Measurements from ENCODE around the gene ZNF503.
A peak's percentile ranks its signal among the peaks of the same experiment; 100 is the strongest.
"Not testable (repeated sequence)": the region's sequence is repeated elsewhere in the genome, so short reads cannot be mapped to it uniquely, and the experiment has no call there.

The ZNF503 gene

DNA sequence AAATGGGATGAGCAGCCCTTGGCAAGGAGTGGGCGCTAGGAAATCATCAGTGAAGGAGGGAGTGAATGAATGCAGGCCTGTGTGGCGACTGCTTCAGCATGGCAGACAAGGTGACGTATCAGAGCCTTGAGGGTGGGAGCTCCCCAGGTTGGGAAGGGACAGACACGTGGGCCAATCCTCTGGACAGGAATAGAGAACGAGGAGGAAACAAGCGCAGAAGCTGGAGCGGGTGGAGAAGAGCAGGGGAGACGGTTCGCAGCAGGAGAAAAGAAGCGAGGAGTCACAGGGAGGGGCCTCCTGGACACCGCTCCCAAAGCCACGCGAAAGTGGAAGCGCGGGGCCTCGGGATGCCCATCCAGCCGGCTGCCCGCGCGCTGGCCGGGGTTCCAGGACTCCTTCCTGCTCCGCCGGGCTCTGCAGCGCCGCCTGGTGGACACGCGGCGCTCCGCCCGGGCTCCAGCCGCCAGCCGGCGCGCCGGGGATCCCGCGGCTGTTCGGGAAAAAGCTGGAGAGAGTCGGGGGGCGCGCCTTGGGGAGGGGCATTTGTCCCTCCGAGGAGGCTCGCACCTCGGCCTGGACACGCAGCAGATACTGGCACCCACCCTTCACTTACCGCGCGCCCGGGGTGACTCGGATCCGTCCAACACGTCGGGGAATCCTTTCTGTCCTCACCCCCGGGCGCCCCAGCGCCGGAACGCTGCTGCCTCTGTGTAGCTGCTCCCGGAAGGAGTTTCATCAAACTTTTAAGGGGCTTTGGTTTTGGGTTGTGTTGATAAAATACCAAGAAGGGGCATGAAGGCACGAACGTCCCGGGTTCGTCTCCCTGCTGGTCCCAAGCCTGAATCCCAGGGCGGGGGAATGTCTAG, 6.3 kb downstream of the ZNF503 start:
- peak; percentile 57 to 86 (median 70) for DNase-seq

DNA sequence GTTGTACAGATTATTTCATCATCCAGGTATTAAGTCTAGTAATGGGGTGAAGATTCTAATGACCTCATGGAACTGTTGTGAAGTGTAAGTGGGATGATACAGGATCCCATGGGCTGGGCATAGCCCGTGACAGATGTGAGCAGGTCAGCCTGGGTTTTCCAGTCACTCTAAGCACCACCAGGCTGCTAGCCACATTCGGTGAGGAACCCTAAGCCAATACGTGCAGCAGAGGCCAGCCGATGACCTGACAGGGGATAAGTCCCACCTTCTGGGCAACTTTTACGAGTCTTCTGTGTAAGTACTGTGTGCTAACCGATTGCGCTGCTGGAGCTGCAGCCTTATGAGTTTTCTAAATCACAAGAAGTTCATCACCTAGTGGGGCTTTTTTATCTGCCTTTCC, 7.3 kb downstream of the ZNF503 start:
- no peak for DNase-seq

GRCh38 chr10:75392744-75393143, 8.8 kb downstream of the ZNF503 start:
- DNase-seq, result no peak

GRCh38 chr10:75392271-75392670, 9.3 kb downstream of the ZNF503 start:
- no peak for DNase-seq

GRCh38 chr10:75390178-75390577, 11.4 kb downstream of the ZNF503 start:
- no peak for DNase-seq

DNA sequence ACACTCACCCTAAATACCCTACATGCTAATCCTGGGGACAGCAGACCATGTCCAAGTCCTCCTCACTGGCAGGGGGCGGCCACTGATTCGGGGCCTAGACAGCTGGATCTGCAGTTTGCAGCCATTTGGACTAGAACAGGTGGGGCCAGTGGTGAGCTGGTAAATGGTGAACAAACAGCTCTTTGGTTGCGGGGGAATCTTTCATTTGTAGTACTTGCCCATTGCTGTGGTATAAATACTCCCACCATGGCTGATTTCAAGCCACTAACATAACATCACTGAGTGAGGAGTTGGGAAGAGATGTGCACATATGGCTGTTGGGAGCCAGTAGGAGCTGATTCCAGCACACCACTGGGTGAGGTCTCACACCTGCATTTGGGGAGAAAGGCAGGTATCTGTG, 13.5 kb downstream of the ZNF503 start:
- DNase-seq, result no peak

- DNase-seq, result no peak
Measured at GRCh38 chr10:75386128-75386527, 15.4 kb downstream of the ZNF503 start.

GRCh38 chr10:75379817-75380216, 21.7 kb downstream of the ZNF503 start:
- no peak for DNase-seq

- no peak for DNase-seq
Measured at GRCh38 chr10:75379212-75379724, 22.3 kb downstream of the ZNF503 start.

DNA sequence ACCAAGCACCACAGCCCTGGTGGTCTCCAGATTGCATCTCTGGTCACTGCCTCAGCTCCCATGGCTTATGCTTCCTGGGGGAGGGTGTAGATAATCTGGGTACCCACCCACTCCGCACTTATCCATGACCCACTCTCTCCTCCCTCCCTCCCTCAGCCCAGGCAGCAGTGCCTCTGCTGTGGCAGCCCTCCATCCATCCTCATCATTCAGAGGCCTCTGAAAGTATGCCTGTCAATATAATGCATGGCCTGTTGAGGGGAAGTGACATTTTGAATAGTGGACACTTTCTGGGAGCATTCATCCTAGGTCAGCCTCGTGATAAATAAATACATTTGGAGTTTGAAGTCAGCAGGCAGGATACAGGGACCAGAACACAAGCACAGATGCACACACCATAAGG, 23.2 kb downstream of the ZNF503 start:
- DNase-seq, result no peak

DNA sequence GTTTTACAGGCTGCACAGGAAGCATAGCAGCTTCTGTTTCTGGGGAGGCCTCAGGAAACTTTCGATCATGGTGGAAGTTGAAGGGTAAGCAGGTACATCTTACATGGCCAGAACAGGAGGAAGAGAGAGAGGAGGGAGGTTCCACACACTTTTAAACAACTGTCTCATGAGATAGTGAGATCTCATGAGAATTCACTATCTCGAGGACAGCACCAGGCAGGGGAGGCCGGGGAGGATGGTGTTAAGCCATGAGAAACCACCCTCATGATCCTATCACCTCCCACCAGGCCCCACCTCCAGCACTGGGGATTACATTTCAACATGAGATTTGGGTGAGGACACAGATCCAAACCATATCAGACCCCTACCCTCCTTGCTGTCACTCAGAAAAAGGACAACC, 23.7 kb downstream of the ZNF503 start:
- no peak for DNase-seq

DNA sequence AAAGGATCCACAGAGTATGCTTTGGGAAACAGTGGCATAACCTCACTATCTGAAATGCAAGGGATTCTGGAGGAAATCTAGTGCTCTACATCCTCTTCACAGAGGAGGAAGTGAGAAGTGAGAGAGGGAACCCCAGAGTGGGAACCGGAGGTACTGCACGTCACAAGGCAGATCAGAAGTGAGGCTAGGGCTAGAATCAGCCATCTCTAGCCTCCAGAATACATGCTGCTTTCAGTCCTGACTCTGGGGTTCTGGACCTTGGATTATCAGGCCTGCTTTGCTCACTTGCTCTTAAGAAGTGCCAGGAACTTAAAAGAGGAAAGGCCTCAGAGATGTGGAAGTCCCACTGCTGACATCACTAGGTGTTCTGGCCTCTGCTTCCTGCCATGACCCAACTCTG, 25.7 kb downstream of the ZNF503 start:
- DNase-seq, result peak; percentile 84 to 92 (median 90)

GRCh38 chr10:75371010-75371409, 30.6 kb downstream of the ZNF503 start:
- DNase-seq, result no peak

- not testable (repeated sequence) for DNase-seq
Measured at GRCh38 chr10:75369838-75370237, 31.7 kb downstream of the ZNF503 start.

DNA sequence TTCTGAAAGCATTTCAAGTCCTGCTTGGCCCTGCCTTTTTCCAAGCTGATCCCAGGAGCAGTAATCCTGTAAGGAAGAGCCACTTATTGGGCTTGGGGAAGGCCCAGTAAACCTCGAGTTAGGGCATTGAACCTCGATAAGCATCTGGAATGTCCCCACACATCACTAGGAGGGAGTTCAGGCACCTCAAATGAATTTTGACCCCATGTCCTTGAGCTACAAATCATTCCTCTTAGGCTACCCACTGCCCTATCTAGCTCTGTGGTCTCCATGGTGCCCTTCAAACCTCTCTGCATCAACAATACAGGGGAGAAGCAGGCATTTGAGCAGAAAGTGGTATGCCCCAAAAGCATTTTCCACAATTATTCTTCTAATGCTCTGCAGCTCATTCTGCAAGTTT, 33.7 kb downstream of the ZNF503 start:
- no peak for DNase-seq

DNA sequence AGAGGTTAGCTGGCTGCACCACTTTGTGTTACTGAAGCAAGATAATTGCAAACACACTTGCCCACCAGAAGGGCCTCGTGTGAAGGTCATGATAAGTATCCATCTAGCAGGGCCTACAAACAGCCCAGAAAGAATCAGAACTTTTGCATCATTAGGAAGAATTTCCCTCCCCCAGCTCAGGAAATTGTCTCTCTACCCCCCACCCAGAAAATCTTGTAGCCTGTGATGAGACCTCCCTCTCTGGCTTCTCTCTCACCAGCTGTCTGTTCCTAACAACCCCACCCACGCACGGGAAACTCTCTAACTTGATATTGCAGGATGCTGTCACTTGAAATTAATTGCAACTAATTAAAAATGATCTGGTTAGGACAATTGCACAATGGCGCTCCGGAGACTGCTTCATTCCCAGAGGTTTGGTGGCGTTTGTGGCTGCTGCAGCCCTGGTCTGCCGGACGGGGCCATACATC, 34.5 kb downstream of the ZNF503 start:
- DNase-seq, result no peak

- DNase-seq, result no peak
Measured at GRCh38 chr10:75363431-75363830, 38.1 kb downstream of the ZNF503 start.

- not testable (repeated sequence) for DNase-seq
Measured at GRCh38 chr10:75359876-75360275, 41.7 kb downstream of the ZNF503 start.

DNA sequence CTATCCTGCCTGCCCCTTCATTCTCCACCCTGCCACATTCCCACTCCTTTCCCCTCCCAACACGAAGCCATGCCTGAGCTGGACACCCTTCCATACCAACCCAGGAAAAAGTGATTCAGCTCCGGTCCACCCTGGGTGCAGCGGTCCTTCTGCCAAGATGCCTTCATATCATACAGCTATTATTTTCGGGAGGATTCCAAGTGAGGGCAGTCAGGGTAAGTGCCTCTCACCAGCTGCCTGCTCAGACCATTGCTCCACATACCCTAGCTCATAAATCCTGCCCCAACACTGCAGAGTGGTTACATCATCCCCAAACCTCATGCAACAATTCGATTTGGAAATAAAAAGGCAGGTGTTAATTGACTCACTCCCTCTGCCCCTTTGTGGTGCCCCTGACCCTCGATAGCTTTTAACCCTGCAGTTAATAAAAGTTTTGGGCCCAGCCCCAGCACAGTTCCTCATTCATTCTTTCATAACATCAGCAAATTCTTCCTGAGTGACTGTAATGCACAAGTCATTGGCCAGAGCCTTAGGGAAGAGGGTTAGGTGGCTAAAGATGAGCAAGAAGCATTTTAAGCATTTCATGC, 42.6 kb downstream of the ZNF503 start:
- DNase-seq, result peak; percentile 35 to 67 (median 54)

DNA sequence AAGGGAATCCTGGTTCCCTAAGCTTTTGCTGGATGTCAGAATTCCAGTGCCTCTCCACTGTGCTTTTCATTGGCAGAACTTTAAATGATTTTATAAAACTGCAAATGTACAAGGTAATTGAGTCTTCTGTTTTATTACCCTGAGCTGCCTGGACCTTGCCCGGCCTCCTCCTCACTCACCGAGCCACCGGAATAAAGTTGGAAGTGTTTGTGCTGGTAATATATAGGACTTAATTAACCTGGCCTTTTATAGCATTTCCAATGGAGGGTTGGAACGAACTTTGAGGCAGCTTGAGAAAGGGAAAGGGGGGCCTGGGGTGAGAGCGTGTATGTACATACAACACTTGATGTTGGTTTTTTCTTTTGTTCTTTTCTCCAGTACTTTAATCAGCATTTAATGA, 43.4 kb downstream of the ZNF503 start:
- no peak for DNase-seq

GRCh38 chr10:75357500-75357899, 44.1 kb downstream of the ZNF503 start:
- no peak for DNase-seq

- no peak for DNase-seq
Measured at GRCh38 chr10:75356484-75356883, 45.1 kb downstream of the ZNF503 start.

DNA sequence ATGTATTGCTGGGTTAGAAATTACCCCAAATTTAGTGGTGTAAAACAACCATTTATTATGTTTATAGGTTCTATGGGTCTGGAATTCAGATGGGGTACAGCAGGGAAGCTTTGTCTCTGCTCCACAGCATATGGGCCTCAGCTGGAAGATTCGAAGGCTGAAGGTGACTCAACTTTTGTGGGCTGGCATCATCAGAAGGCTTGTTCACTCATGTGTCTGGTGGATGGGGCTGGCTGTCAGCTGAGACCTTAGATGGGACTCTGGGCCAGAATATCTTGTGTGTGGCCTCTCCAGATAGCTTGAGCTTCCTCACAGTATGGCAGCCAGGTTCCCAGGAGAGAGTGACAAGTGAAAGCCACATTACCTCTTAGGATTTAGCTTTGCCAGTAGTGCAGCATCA, 45.9 kb downstream of the ZNF503 start:
- no peak for DNase-seq

DNA sequence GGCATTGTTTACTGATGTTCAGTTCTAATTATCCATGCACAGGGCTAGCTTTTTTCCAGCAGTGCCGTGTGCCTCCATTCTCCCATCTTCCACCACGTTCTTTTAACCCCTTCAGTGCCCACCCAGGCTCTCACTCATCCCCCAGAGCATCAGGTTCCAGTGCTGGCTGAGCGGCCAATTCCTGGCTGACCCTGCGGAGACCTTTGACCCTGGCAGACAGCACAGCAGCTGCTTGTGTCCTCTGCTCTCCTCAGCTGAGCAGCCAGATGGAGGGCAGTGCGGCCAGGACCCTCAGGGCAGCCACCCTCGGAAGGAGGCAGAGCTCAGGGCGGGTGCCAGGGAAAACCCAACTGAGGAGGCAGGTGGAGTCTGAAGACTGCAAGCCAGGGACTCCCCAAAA, 48.4 kb downstream of the ZNF503 start:
- no peak for DNase-seq
